Fibroblast of the aortic adventitia (primary cell): Measurements from ENCODE around the gene DIP2C. TPM values are rescaled to one million over a fixed set of nuclear protein-coding genes. Genes with fewer than 3 reads are reported as not detected.

ENCODE experiments used
- DNase-seq: peaks from one replicate; pipeline ENCODE4 v3.0.0-alpha.2; 2010; ENCODE audit warnings: low read depth
- H3K4me3 ChIP-seq: 2 replicates; pipeline ENCODE4 v1.5.1; 2011; ENCODE audit warnings: low read depth, mild to moderate bottlenecking, control low read depth, low read length, moderate library complexity
- CTCF ChIP-seq: IDR thresholded peaks from 2 replicates; pipeline ENCODE4 v1.5.1; 2011; ENCODE audit warnings: mild to moderate bottlenecking, low read length, control low read depth, inconsistent platforms; ENCODE audit not compliant: insufficient read depth
- total RNA-seq: library from RNA; depleted of rRNA; stranded (reverse); fragments of >200 nt; gene quantifications from 2 replicates; pipeline ENCODE4 v1.2.3, GENCODE V29; 2012; ENCODE audit warnings: low replicate concordance

Gene DIP2C
- total RNA-seq, 1 donor, result 15.7 TPM

DNA sequence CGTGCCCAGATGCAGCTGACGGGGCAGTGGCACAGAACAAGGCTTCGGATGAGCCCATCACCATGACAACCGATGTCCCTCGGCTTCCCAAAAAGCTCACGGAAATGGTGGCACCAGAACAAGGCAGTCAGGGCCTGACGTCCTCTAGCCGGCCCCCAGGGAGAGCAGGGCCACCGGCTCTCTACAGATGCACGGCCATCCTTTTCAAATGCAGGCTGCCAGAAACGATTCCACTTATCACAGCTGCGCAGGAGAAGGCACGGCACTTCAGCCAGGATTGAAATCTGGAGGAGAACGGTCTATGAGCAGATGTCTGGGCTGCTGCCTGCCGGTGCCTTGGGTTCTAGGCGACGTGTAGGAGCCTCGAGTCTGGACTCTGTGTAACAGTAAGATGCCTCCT is 330.4 kb downstream of the DIP2C start:
- DNase-seq, result no peak
- H3K4me3 ChIP-seq, result no peak overlapping the region

GRCh38 chr10:357201-357950 is 332.1 kb downstream of the DIP2C start:
- DNase-seq, result no peak
- TF ChIP-seq CTCF, result no peak
- H3K4me3 ChIP-seq, result no peak overlapping the region

More for the DNA sequence above, 330.4 kb downstream of the DIP2C start:
- no peak for TF ChIP-seq CTCF

DNA sequence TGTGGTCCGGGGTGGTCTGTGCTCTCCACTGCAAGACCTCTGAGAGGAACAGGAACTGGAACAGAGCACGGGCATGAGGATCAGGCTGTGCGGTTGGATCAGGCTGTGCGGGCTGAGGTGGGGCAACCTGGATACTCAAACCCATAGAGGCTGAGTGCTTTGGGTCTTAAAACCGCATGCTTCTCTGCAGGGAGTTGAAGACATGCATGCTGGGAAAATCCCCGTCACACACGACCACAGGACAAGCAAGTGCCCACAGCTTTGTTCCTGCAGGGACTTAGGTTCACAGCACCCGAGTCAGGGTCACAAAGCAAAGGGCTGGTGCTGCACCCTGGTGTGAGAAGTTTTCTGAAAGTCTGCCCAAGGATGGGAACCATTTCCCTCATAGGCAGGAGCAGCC is 333.0 kb downstream of the DIP2C start:
- H3K4me3 ChIP-seq, result no peak overlapping the region
- no peak for DNase-seq
- no peak for TF ChIP-seq CTCF

GRCh38 chr10:354901-355617 is 334.4 kb downstream of the DIP2C start:
- no peak for TF ChIP-seq CTCF
- no peak overlapping the region for H3K4me3 ChIP-seq
- DNase-seq, result no peak

DNA sequence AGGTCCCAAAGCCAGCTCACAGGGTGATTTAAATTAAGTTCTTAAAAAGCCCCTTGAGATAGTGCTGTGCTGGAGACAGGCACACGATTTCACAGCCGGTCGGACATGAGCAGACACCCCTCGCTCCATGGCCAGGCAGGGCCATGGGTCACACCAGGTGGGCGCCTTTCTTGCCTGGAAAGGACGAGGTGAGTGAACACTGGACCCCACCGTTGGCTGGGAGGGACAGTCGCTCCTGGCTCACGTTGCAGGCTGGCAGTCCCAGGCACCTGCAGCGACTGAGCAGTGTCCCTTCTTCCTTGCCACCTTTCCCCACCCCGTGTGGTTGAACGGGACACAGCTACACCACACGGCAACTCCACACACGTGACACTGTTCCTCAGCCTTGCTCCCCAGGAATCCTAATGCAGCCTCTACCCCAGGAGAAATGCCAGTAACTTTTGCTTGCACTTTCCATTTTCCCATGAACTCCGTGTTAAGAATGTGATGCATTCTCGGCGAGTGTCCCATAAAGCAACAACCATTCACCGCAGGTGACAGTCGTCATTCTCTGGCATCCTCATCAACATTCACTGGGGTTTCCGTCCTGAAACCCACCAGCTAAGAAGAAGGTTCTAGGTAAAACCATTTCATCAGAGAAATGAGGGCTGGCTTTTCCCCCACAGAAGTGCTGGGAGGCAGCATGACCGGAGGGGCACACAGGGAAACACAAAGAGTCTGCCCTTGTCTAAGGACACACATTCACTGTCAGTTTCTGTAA is 336.8 kb downstream of the DIP2C start:
- no peak for TF ChIP-seq CTCF
- H3K4me3 ChIP-seq, result no peak overlapping the region
- DNase-seq, result no peak

- TF ChIP-seq CTCF, result no peak
- H3K4me3 ChIP-seq, result no peak overlapping the region
- no peak for DNase-seq
These were observed 337.6 kb downstream of the DIP2C start for GRCh38 chr10:351770-352334.
